ENCODE measurements around the gene IGF2BP1. TPM values are rescaled to one million over a fixed set of nuclear protein-coding genes. Genes with fewer than 3 reads are reported as not detected.
"Not testable (repeated sequence)": the region's sequence is repeated elsewhere in the genome, so short reads cannot be mapped to it uniquely, and the experiment has no call there.

The IGF2BP1 gene
- total RNA-seq, 1 donor from 2014 or later = 0.85 TPM

- DNase-seq = not testable (repeated sequence)
Observed at GRCh38 chr17:49103360-49103759, 106.2 kb downstream of the IGF2BP1 start.

- no peak for DNase-seq
Observed at GRCh38 chr17:49104511-49105074, 107.4 kb downstream of the IGF2BP1 start.

Other genes with a start within 250 kb of the IGF2BP1 start
- gene TTLL6, start 180.2 kb upstream of the IGF2BP1 start, total RNA-seq = not detected in 2 replicates
- 50.2 and 78.3 TPM in 2 replicates for gene CALCOCO2, start 166.3 kb upstream of the IGF2BP1 start, total RNA-seq
- gene ATP5MC1, start 104.6 kb upstream of the IGF2BP1 start, total RNA-seq = 46.6 and 58.8 TPM in 2 replicates
- gene UBE2Z, start 89.0 kb upstream of the IGF2BP1 start, total RNA-seq = 71.0 and 75.1 TPM in 2 replicates
- 127 and 138 TPM in 2 replicates for gene SNF8, start 52.5 kb upstream of the IGF2BP1 start, total RNA-seq
- not detected in 2 replicates for gene GIP, start 28.8 kb upstream of the IGF2BP1 start, total RNA-seq
- under 0.01 TPM in 2 replicates for gene B4GALNT2, start 135.4 kb downstream of the IGF2BP1 start, total RNA-seq
- gene GNGT2, start 213.2 kb downstream of the IGF2BP1 start, total RNA-seq = 1.4 and 2.9 TPM in 2 replicates
- 12.9 and 21.7 TPM in 2 replicates for gene ABI3, start 213.3 kb downstream of the IGF2BP1 start, total RNA-seq
- gene PHOSPHO1, start 233.4 kb downstream of the IGF2BP1 start, total RNA-seq = 0.14 TPM in 1 of 2 replicates, not detected in the other